HCT116 (cell line): Measurements from ENCODE around the gene IL17RB. TPM values are rescaled to one million over a fixed set of nuclear protein-coding genes. Genes with fewer than 3 reads are reported as not detected.

Source experiments
- ATAC-seq: fragments of 200-7000 bp; cut with Tn5 transposase; 2 replicates; pipeline ENCODE4 v1.9.1; 2020; ENCODE audit warnings: mild to moderate bottlenecking, moderate library complexity
- BruUV-seq: library from RNA; stranded (reverse); fragments of 400-500 nt; replicated peaks from 2 replicates; lab custom pipeline; 2021; lab: Mats Ljungman, UMichigan
- CTCF ChIA-PET: fragments of 300-600 bp; sonication (Branson Sonifier 250); formaldehyde crosslinking; loops from one replicate; lab custom pipeline; 2021; ENCODE audit warnings: antibody characterized with exemption; lab: Charles Lee
- POLR2A ChIA-PET: fragments of 300-600, 350-600 bp; sonication (Branson Sonifier 250); formaldehyde crosslinking; loops from one replicate; lab custom pipeline; 2021; ENCODE audit warnings: antibody characterized with exemption; lab: Charles Lee
- RAD21 ChIA-PET, 2 experiments: fragments of 300-600 bp; sonication (Branson Sonifier 250); formaldehyde crosslinking; loops; one replicate each; lab custom pipeline; 2023; ENCODE audit warnings: low total read pairs in 2 of 2; ENCODE audit not compliant: uncharacterized antibody in 2 of 2, unreplicated experiment in 2 of 2, low non-redundant PET in 1 of 2; lab: Charles Lee
- DNase-seq: peaks from one replicate; pipeline ENCODE4 v3.0.0-alpha.2; 2010; ENCODE audit warnings: low read depth, low spot score
- H2AFZ ChIP-seq: fragments of 200-600 bp; shearing (Covaris generic), sonication (generic); 2 replicates; pipeline ENCODE4 v1.6.1; 2017; ENCODE audit warnings: low read depth, mixed run types, mixed read lengths, antibody characterized with exemption, low read length; ENCODE audit not compliant: poor library complexity, severe bottlenecking
- H3K27ac ChIP-seq: 2 replicates; pipeline ENCODE4 v1.5.1; 2012; ENCODE audit warnings: low read depth, low read length
- H3K27me3 ChIP-seq: fragments of 200-600 bp; sonication (generic); 2 replicates; pipeline ENCODE4 v1.6.1; 2016; ENCODE audit warnings: mixed run types, low read length, mixed read lengths; ENCODE audit not compliant: insufficient read depth
- H3K36me3 ChIP-seq, 2 experiments: fragments of 200-500 bp in 1 of 2; fragments of 200-600 bp in 1 of 2; sonication (Bioruptor generic) in 1 of 2; sonication (generic) in 1 of 2; 2 replicates each; pipeline versions ENCODE4 v1.5.1 to v1.6.1; 2014 to 2016; ENCODE audit warnings: low read length in 2 of 2, inconsistent platforms in 1 of 2, mixed read lengths in 1 of 2, mixed run types in 1 of 2; ENCODE audit not compliant: insufficient read depth in 2 of 2, control insufficient read depth in 1 of 2
- H3K4me1 ChIP-seq, 2 experiments: fragments of 200-600 bp in 1 of 2; sonication (generic) in 1 of 2; 2 replicates each; pipeline versions ENCODE4 v1.5.1 to v1.6.1; 2012 to 2017; ENCODE audit warnings: low read length in 2 of 2, inconsistent platforms in 1 of 2, mild to moderate bottlenecking in 1 of 2, mixed read lengths in 1 of 2, mixed run types in 1 of 2, moderate library complexity in 1 of 2; ENCODE audit not compliant: insufficient read depth in 2 of 2, control insufficient read depth in 1 of 2
- H3K4me2 ChIP-seq: fragments of 200-600 bp; sonication (generic); 2 replicates; pipeline ENCODE4 v1.6.1; 2017; ENCODE audit warnings: mixed run types, low read length, mixed read lengths
- H3K4me3 ChIP-seq, 2 experiments: fragments of 200-600 bp in 1 of 2; sonication (generic) in 1 of 2; replicated peaks in 1 of 2; 2 replicates each; pipeline ENCODE4 v1.5.1; 2011 to 2016; ENCODE audit warnings: low read length in 2 of 2, control low read depth in 1 of 2, low read depth in 1 of 2, mild to moderate bottlenecking in 1 of 2, mixed read lengths in 1 of 2, mixed run types in 1 of 2
- H3K79me2 ChIP-seq: fragments of 200-600 bp; sonication (generic); 2 replicates; pipeline ENCODE4 v1.6.1; 2017; ENCODE audit warnings: mild to moderate bottlenecking, mixed run types, low read length, moderate library complexity, mixed read lengths; ENCODE audit not compliant: insufficient read depth
- H3K9ac ChIP-seq: fragments of 200-600 bp; sonication (generic); 2 replicates; pipeline ENCODE4 v1.6.1; 2016; ENCODE audit warnings: low read length, mixed read lengths
- H3K9me2 ChIP-seq: fragments of 200-600 bp; sonication (generic), shearing (Covaris generic); 2 replicates; pipeline ENCODE4 v1.6.1; 2017; ENCODE audit warnings: mixed run types, mild to moderate bottlenecking, moderate library complexity; ENCODE audit not compliant: insufficient read depth
- H3K9me3 ChIP-seq, 2 experiments: fragments of 200-500 bp in 1 of 2; fragments of 200-600 bp in 1 of 2; sonication (Bioruptor generic) in 1 of 2; sonication (generic) in 1 of 2; 2 replicates each; pipeline ENCODE4 v1.6.1; 2014 to 2017; ENCODE audit warnings: low read length in 2 of 2, mixed read lengths in 2 of 2, inconsistent platforms in 1 of 2, low read depth in 1 of 2, mild to moderate bottlenecking in 1 of 2, mixed run types in 1 of 2, moderate library complexity in 1 of 2; ENCODE audit not compliant: control insufficient read depth in 1 of 2, insufficient read depth in 1 of 2
- H4K20me1 ChIP-seq: fragments of 200-600 bp; sonication (generic), shearing (Covaris generic); 2 replicates; pipeline ENCODE4 v1.6.1; 2017; ENCODE audit warnings: mixed run types, mild to moderate bottlenecking, moderate library complexity; ENCODE audit not compliant: insufficient read depth
- ATF3 ChIP-seq: IDR thresholded peaks from 2 replicates; pipeline ENCODE4 v1.6.1; 2012
- CBX3 ChIP-seq: IDR thresholded peaks from 2 replicates; pipeline ENCODE4 v1.6.1; 2012; ENCODE audit warnings: low read depth
- CEBPB ChIP-seq: IDR thresholded peaks from 2 replicates; pipeline ENCODE4 v1.6.1; 2012; ENCODE audit warnings: low read depth
- CTCF ChIP-seq, 3 experiments: fragments of 200-600 bp in 1 of 3; sonication (generic) in 1 of 3; IDR thresholded peaks in 2 of 3; conservative IDR thresholded peaks in 1 of 3; 2 replicates each; pipeline ENCODE4 v1.5.1; 2012 to 2017; ENCODE audit warnings: low read depth in 2 of 3, low read length in 2 of 3, antibody characterized with exemption in 1 of 3, borderline replicate concordance in 1 of 3, control low read depth in 1 of 3, mild to moderate bottlenecking in 1 of 3, mixed read lengths in 1 of 3, mixed run types in 1 of 3, moderate library complexity in 1 of 3; ENCODE audit not compliant: insufficient read depth in 1 of 3
- EGR1 ChIP-seq: IDR thresholded peaks from 2 replicates; pipeline ENCODE4 v1.6.1; 2012; ENCODE audit warnings: low read depth
- ELF1 ChIP-seq: IDR thresholded peaks from 2 replicates; pipeline ENCODE4 v1.6.1; 2012; ENCODE audit warnings: low read depth, borderline replicate concordance
- EZH2 ChIP-seq: fragments of 200-600 bp; sonication (generic); IDR thresholded peaks from 2 replicates; pipeline ENCODE4 v1.6.1; 2017; ENCODE audit warnings: antibody characterized with exemption, mixed run types
- EZH2phosphoT487 ChIP-seq: fragments of 200-600 bp; IDR thresholded peaks from 2 replicates; pipeline ENCODE4 v1.6.1; 2018; ENCODE audit warnings: antibody characterized with exemption, borderline replicate concordance
- FOSL1 ChIP-seq: IDR thresholded peaks from 2 replicates; pipeline ENCODE4 v1.6.1; 2012; ENCODE audit warnings: low read depth
- MAX ChIP-seq: IDR thresholded peaks from 2 replicates; pipeline ENCODE4 v1.6.1; 2012
- POLR2A ChIP-seq: IDR thresholded peaks from 2 replicates; pipeline ENCODE4 v1.7.0; 2011; ENCODE audit warnings: borderline replicate concordance; ENCODE audit not compliant: insufficient read depth, insufficient read length; ENCODE audit errors: extremely low read depth
- POLR2AphosphoS5 ChIP-seq: IDR thresholded peaks from 2 replicates; pipeline ENCODE4 v1.6.1; 2011; ENCODE audit warnings: mild to moderate bottlenecking, low read depth, low read length, moderate library complexity
- RAD21 ChIP-seq: IDR thresholded peaks from 2 replicates; pipeline ENCODE4 v1.6.1; 2012; ENCODE audit warnings: low read depth, mild to moderate bottlenecking
- SP1 ChIP-seq: IDR thresholded peaks from 2 replicates; pipeline ENCODE4 v1.6.1; 2012; ENCODE audit warnings: low read depth
- SRF ChIP-seq: IDR thresholded peaks from 2 replicates; pipeline ENCODE4 v1.6.1; 2012; ENCODE audit warnings: low read depth
- TCF7L2 ChIP-seq: IDR thresholded peaks from 2 replicates; pipeline ENCODE4 v1.7.0; 2011; ENCODE audit warnings: borderline replicate concordance, inconsistent platforms; ENCODE audit not compliant: insufficient read depth, insufficient read length; ENCODE audit errors: extremely low read depth
- YY1 ChIP-seq: IDR thresholded peaks from 2 replicates; pipeline ENCODE4 v1.6.1; 2011; ENCODE audit warnings: low read length, low read depth, moderate library complexity, mild to moderate bottlenecking; ENCODE audit not compliant: insufficient replicate concordance; ENCODE audit errors: extremely low read depth
- ZBTB33 ChIP-seq: IDR thresholded peaks from 2 replicates; pipeline ENCODE4 v1.6.1; 2011; ENCODE audit warnings: mild to moderate bottlenecking, low read length, moderate library complexity; ENCODE audit not compliant: insufficient replicate concordance; ENCODE audit errors: extremely low read depth
- ZFX ChIP-seq: fragments of 450-650 bp; IDR thresholded peaks from 2 replicates; pipeline ENCODE4 v1.6.1; 2017
- ZNF274 ChIP-seq: fragments of 200-500 bp; sonication (Bioruptor generic); IDR thresholded peaks from 2 replicates; pipeline ENCODE4 v1.6.1; 2014; ENCODE audit warnings: mild to moderate bottlenecking, low read depth, low read length, inconsistent platforms
- intact Hi-C: fragments of 100-400 bp; cut with micrococcal nuclease; formaldehyde crosslinking; loops from 2 replicates; pipeline ENCODE4 v1.10.0; 2022
- total RNA-seq: library from RNA; stranded (reverse); gene quantifications from one replicate; pipeline ENCODE4 v1.2.1, GENCODE V29; 2021; ENCODE audit not compliant: unreplicated experiment

IL17RB gene
- total RNA-seq, 1 experiment from 2014 or later: 8.3 TPM

GRCh38 chr3:53823956-53824657, 22.3 kb upstream of the IL17RB start:
- no peak overlapping the region for H3K4me3 ChIP-seq
- intact Hi-C loops: no loop called here

More at GRCh38 chr3:53823956-53824657, 22.3 kb upstream of the IL17RB start:
- Histone ChIP-seq H3K9ac (no peak overlapping the region), H3K4me1 (no peaks in the 10 kb centered on the region), H3K4me2 (no peak overlapping the region), H3K9me3 (no peaks in the 10 kb centered on the region), H3K27ac (no peak overlapping the region), H3K27me3 (no peaks in the 10 kb centered on the region), H3K9me2 (no peaks in the 10 kb centered on the region), H4K20me1 (no peaks in the 10 kb centered on the region), H2AFZ (no peak overlapping the region), H3K79me2 (no peaks in the 10 kb centered on the region)
- ATAC-seq (no peak), DNase-seq (no peak)
- ChIA-PET RAD21 (no interaction called here), POLR2A (no interaction called here), CTCF (no interaction called here)
- BruUV-seq: no TSS peak
- TF ChIP-seq ELF1 (no peak), MAX (no peak), SRF (no peak), EZH2 (no peak), CEBPB (no peak), YY1 (no peak), RAD21 (no peak), ZBTB33 (no peak), POLR2AphosphoS5 (no peak), FOSL1 (no peak), EZH2phosphoT487 (no peak), TCF7L2 (no peak), CBX3 (no peak), EGR1 (no peak), SP1 (no peak), CTCF (IDR thresholded peaks at IDR 0.05 in 2 of 3, conservative IDR thresholded peaks at IDR 0.05 in 1 of 3; ENCODE audit: borderline replicate concordance in 1 of 3, insufficient read depth in 1 of 3, low read depth in 2 of 3, low read length in 2 of 3) (no peak), ZFX (no peak), ATF3 (no peak), POLR2A (no peak), ZNF274 (no peak)
- TF ChIP-seq, all 23 proteins: peak for 0
- H3K36me3 ChIP-seq: no peaks in the 10 kb centered on the region
